ENCODE data around the gene MTX3. TPM values are rescaled to one million over a fixed set of nuclear protein-coding genes. Genes with fewer than 3 reads are reported as not detected.

MTX3 gene
- total RNA-seq, 2 experiments from 2014 or later = 13.3 to 16.8 TPM

DNA sequence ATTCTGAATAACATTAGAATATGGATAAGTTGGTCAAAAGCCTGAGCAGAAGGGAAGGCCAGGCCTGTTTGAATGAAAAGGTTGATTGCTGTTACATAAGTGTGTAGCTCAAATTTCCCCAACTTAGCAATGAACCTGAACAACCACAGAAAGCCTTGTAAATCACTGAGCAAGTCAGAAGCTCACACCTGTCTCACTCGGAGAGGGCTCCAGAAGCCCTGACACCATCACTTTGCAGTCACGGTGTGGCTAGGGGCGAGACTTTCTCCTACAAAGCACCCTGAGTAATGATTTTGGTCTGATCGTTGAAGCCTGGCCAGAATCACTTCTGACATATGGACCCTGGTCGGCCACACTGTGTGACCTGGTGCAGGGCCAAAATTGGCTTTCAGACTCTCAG lies 62.0 kb downstream of the MTX3 start:
- Mint-ChIP-seq H3K36me3 (no peaks in the 10 kb centered on the region), H3K9me3 (no peaks in the 10 kb centered on the region), H3K4me1 (ENCODE audit: low read depth) (no peaks in the 10 kb centered on the region), H3K4me3 (no peak overlapping the region), H3K27me3 (peaks cover 4% of the 10 kb centered on the region), H3K27ac (no peak overlapping the region)
- intact Hi-C loops (cut with micrococcal nuclease) = loop anchor here (5.0 kb wide), 1 partner anchor 33 kb away; no protein-coding TSS in a partner anchor
- CTCF ChIA-PET = interaction anchor here (1.5 kb wide), 1 partner anchor 155 kb away, joined by 3 read pairs; no protein-coding TSS in a partner anchor
- DNase-seq = no peak
- POLR2A ChIA-PET = no interaction called here

Other genes with a start within 250 kb of the MTX3 start
- 1 to 10 TPM; 1.8 to 2.2 TPM for gene THBS4, start 44.1 kb upstream of the MTX3 start, total RNA-seq

Data from activated CD4-positive, alpha-beta memory T cell treated with anti-CD3 and anti-CD28 coated beads for 36 hours (primary cell).